SK-N-SH (cell line): Measurements from ENCODE around the gene MSANTD3. TPM values are rescaled to one million over a fixed set of nuclear protein-coding genes. Genes with fewer than 3 reads are reported as not detected.

Source experiments
- CTCF ChIA-PET: fragments of 300-600, 350-600 bp; formaldehyde crosslinking; extraction: SDS; loops from one replicate; lab custom pipeline; 2021; lab: Yijun Ruan, JAX
- POLR2A ChIA-PET: fragments of 350-600 bp; sonication (Branson Sonifier 250); formaldehyde crosslinking; extraction: SDS; loops from one replicate; lab custom pipeline; 2020; ENCODE audit warnings: antibody characterized with exemption, inconsistent platforms; lab: Yijun Ruan, JAX
- DNase-seq: peaks from one replicate; pipeline ENCODE4 v3.0.0; 2012
- H2AFZ ChIP-seq: fragments of 200-600 bp; sonication (generic); 2 replicates; pipeline ENCODE4 v1.8.1; 2016; ENCODE audit warnings: antibody characterized with exemption, mild to moderate bottlenecking, low read depth
- H3F3A ChIP-seq: fragments of 200-600 bp; sonication (generic); replicated peaks from 2 replicates; pipeline ENCODE3; 2016; ENCODE audit warnings: antibody characterized with exemption, mild to moderate bottlenecking; ENCODE audit not compliant: insufficient read depth
- H3K27ac ChIP-seq, 2 experiments: fragments of 200-500 bp in 1 of 2; fragments of 200-600 bp in 1 of 2; sonication (Bioruptor generic) in 1 of 2; sonication (generic), shearing (Covaris generic) in 1 of 2; 2 replicates each; pipeline versions ENCODE4 v1.5.1 to v1.6.1; 2014 to 2016; ENCODE audit warnings: low read depth in 2 of 2, inconsistent platforms in 1 of 2, low read length in 1 of 2, mild to moderate bottlenecking in 1 of 2, mixed read lengths in 1 of 2
- H3K27me3 ChIP-seq: fragments of 200-600 bp; sonication (generic), shearing (Covaris generic); 2 replicates; pipeline ENCODE4 v1.6.1; 2016; ENCODE audit warnings: mixed run types; ENCODE audit not compliant: insufficient read depth
- H3K36me3 ChIP-seq, 2 experiments: fragments of 200-500 bp in 1 of 2; fragments of 200-600 bp in 1 of 2; sonication (Bioruptor generic) in 1 of 2; sonication (generic) in 1 of 2; replicated peaks in 1 of 2; 2 replicates each; pipeline versions ENCODE3 to v1.5.1; 2014 to 2016; ENCODE audit warnings: low read length in 1 of 2, mild to moderate bottlenecking in 1 of 2; ENCODE audit not compliant: insufficient read depth in 2 of 2, control insufficient read depth in 1 of 2
- H3K4me1 ChIP-seq, 2 experiments: fragments of 200-500 bp in 1 of 2; fragments of 200-600 bp in 1 of 2; sonication (Bioruptor generic) in 1 of 2; sonication (generic), shearing (Covaris generic) in 1 of 2; 2 replicates each; pipeline versions ENCODE4 v1.5.1 to v1.6.1; 2014 to 2016; ENCODE audit warnings: low read depth in 1 of 2, low read length in 1 of 2, mixed run types in 1 of 2; ENCODE audit not compliant: insufficient read depth in 2 of 2, control insufficient read depth in 1 of 2
- H3K4me2 ChIP-seq: fragments of 200-600 bp; sonication (generic), shearing (Covaris generic); 2 replicates; pipeline ENCODE4 v1.6.1; 2017; ENCODE audit warnings: mixed run types
- H3K4me3 ChIP-seq, 2 experiments: fragments of 200-500 bp in 1 of 2; fragments of 200-600 bp in 1 of 2; sonication (Bioruptor generic) in 1 of 2; sonication (generic), shearing (Covaris generic) in 1 of 2; 2 replicates each; pipeline versions ENCODE4 v1.5.1 to v1.8.1; 2014 to 2016; ENCODE audit warnings: low read depth in 2 of 2, inconsistent platforms in 1 of 2, low read length in 1 of 2, mild to moderate bottlenecking in 1 of 2, mixed read lengths in 1 of 2, moderate library complexity in 1 of 2
- H3K79me2 ChIP-seq: fragments of 200-600 bp; sonication (generic); 2 replicates; pipeline ENCODE4 v1.8.1; 2017; ENCODE audit warnings: mild to moderate bottlenecking; ENCODE audit not compliant: insufficient read depth
- H3K9ac ChIP-seq: fragments of 200-600 bp; sonication (generic); 2 replicates; pipeline ENCODE4 v1.6.1; 2017; ENCODE audit warnings: mixed run types
- H3K9me2 ChIP-seq: fragments of 200-600 bp; sonication (generic); 2 replicates; pipeline ENCODE4 v1.6.1; 2017; ENCODE audit warnings: mixed run types
- H3K9me3 ChIP-seq: fragments of 200-600 bp; sonication (generic); 2 replicates; pipeline ENCODE4 v1.6.1; 2017; ENCODE audit warnings: mixed run types, mild to moderate bottlenecking, moderate library complexity
- H4K20me1 ChIP-seq: fragments of 200-600 bp; sonication (generic); 2 replicates; pipeline ENCODE4 v1.6.1; 2017; ENCODE audit warnings: mild to moderate bottlenecking, mixed run types; ENCODE audit not compliant: insufficient read depth
- CTCF ChIP-seq: fragments of 200-600 bp; sonication (generic); IDR thresholded peaks from 2 replicates; pipeline ENCODE4 v1.6.1; 2017; ENCODE audit warnings: antibody characterized with exemption, mild to moderate bottlenecking, moderate library complexity
- ELF1 ChIP-seq: IDR thresholded peaks from 2 replicates; pipeline ENCODE4 v1.4.0; 2012
- EP300 ChIP-seq, 2 experiments: IDR thresholded peaks; 2 replicates each; pipeline versions ENCODE4 v1.4.0 to v1.6.1; 2012; ENCODE audit warnings: borderline replicate concordance in 1 of 2, low read depth in 1 of 2, low read length in 1 of 2
- GATA2 ChIP-seq: sonication (generic); formaldehyde crosslinking; IDR thresholded peaks from 2 replicates; pipeline ENCODE4 v1.5.0; 2020; ENCODE audit warnings: mild to moderate bottlenecking, missing genetic modification reagents
- NFIC ChIP-seq: IDR thresholded peaks from 2 replicates; pipeline ENCODE4 v1.4.0; 2012; ENCODE audit warnings: borderline replicate concordance
- NRF1 ChIP-seq: IDR thresholded peaks from 2 replicates; pipeline ENCODE4 v1.6.1; 2012; ENCODE audit warnings: low read depth, mild to moderate bottlenecking, low read length
- PBX3 ChIP-seq: IDR thresholded peaks from 2 replicates; pipeline ENCODE4; 2012
- POLR2AphosphoS5 ChIP-seq: IDR thresholded peaks from 2 replicates; pipeline ENCODE4 v1.6.1; 2012; ENCODE audit warnings: low read depth, low read length
- RAD21 ChIP-seq: IDR thresholded peaks from 2 replicates; pipeline ENCODE4 v1.6.1; 2012; ENCODE audit warnings: mild to moderate bottlenecking, low read length
- RFX5 ChIP-seq: IDR thresholded peaks from 2 replicates; pipeline ENCODE4 v1.6.1; 2012; ENCODE audit warnings: mild to moderate bottlenecking, improper control_type of control experiment, low read length
- RXRA ChIP-seq: IDR thresholded peaks from 2 replicates; pipeline ENCODE4 v1.4.0; 2012; ENCODE audit warnings: low read depth, mild to moderate bottlenecking, borderline replicate concordance
- TAF1 ChIP-seq: IDR thresholded peaks from 2 replicates; pipeline ENCODE4 v1.6.1; 2012; ENCODE audit warnings: low read depth, mild to moderate bottlenecking, low read length, moderate library complexity, borderline replicate concordance
- TCF12 ChIP-seq: IDR thresholded peaks from 2 replicates; pipeline ENCODE4 v1.4.0; 2012
- WGBS: methylation state at CpG from one replicate; pipeline ENCODE4 v1.1.6; 2017; ENCODE audit warnings: low lambda C conversion rate; 5-methylcytosine and 5-hydroxymethylcytosine counted together
- polyA plus RNA-seq, 3 experiments: library from polyadenylated mRNA; depleted of rRNA; stranded (reverse); fragments of >200 nt; gene quantifications; 2 replicates each; pipeline ENCODE4 v1.2.3, GENCODE V29; 2012
- TF ChIP-seq, protein P1 (sequence below): IDR thresholded peaks from 2 replicates; pipeline ENCODE4 v1.4.0; 2012; ENCODE audit warnings: low read depth, borderline replicate concordance
- TF ChIP-seq, protein P2 (sequence below): fragments of 150-350 bp; IDR thresholded peaks from 2 replicates; pipeline ENCODE4 v1.6.1; 2016; ENCODE audit warnings: mild to moderate bottlenecking, low read depth, low read length

MSANTD3 gene
- polyA plus RNA-seq, 1 of the 3 experiments (the other 2 are of a cell fraction), result 48.3 TPM

GRCh38 chr9:100411472-100412283 lies 15.3 kb upstream of the MSANTD3 start (continued):
- TF ChIP-seq, protein P1, sequence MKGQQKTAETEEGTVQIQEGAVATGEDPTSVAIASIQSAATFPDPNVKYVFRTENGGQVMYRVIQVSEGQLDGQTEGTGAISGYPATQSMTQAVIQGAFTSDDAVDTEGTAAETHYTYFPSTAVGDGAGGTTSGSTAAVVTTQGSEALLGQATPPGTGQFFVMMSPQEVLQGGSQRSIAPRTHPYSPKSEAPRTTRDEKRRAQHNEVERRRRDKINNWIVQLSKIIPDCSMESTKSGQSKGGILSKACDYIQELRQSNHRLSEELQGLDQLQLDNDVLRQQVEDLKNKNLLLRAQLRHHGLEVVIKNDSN, result no peak
- TF ChIP-seq RFX5 (peak; percentile 9; the same call in 1 of the 2 replicates), TAF1 (peak; percentile 64), NRF1 (peak; percentile 91), POLR2AphosphoS5 (peak; percentile 89), RAD21 (no peak), TCF12 (no peak), NFIC (no peak), CTCF (no peak), PBX3 (0 out of 2 replicates have a peak, but pooled peaks have one; percentile 4), ELF1 (peak; percentile 80), EP300 (IDR thresholded peaks at IDR 0.05; ENCODE audit: borderline replicate concordance in 1 of 2, low read depth in 1 of 2, low read length in 1 of 2) (no peak)
- TF ChIP-seq, protein P2, sequence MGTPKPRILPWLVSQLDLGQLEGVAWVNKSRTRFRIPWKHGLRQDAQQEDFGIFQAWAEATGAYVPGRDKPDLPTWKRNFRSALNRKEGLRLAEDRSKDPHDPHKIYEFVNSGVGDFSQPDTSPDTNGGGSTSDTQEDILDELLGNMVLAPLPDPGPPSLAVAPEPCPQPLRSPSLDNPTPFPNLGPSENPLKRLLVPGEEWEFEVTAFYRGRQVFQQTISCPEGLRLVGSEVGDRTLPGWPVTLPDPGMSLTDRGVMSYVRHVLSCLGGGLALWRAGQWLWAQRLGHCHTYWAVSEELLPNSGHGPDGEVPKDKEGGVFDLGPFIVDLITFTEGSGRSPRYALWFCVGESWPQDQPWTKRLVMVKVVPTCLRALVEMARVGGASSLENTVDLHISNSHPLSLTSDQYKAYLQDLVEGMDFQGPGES, result no peak
- TF ChIP-seq, all 33 proteins: peak for 11

DNA sequence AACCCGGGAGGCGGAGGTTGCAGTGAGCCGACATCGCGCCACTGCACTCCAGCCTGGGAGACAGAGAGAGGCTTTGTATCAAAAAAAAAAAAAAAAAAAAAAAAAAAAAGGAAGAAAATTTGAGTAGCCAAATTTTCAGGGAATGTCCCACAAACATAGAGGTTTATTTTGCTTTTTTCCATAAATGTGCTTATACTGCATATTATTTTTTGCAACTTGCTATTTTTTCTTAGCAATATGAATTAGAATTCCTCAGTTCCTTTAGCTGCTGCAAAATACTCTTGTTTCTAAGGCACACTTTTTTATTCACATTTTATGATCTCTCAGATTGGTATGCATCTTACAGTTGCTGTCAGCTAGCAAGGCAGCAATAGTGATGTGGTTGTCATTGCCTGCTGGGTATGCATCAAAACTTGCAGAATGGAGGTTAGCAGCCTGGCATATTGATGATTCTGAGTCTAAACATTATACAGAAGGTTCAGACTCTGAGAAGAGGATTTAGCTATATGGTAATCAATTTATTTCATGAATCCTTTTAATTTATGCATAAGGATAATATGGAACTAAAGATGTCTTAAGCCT lies 13.0 kb upstream of the MSANTD3 start:
- H3K4me1 ChIP-seq, result peaks cover 0 to 8% of the 10 kb centered on the region in 2 experiments; a peak in 1 of 4 replicates
- H3K27ac ChIP-seq, result no peak overlapping the region
- H3K9ac ChIP-seq, result no peak overlapping the region
- H3K36me3 ChIP-seq, result no peaks in the 10 kb centered on the region
- no peaks in the 10 kb centered on the region for H3F3A ChIP-seq
- H3K9me2 ChIP-seq, result no peaks in the 10 kb centered on the region
- H3K9me3 ChIP-seq, result no peaks in the 10 kb centered on the region
- no peaks in the 10 kb centered on the region for H3K27me3 ChIP-seq
- no peaks in the 10 kb centered on the region for H3K79me2 ChIP-seq
- no peak overlapping the region for H3K4me2 ChIP-seq
- POLR2A ChIA-PET, result no interaction called here
- TF ChIP-seq NRF1 (no peak), NFIC (no peak), GATA2 (CRISPR knock-in tag) (no peak), RXRA (no peak)
- TF ChIP-seq, protein P1, result no peak
- TF ChIP-seq, protein P2, result no peak
- 94% methylated on average over 5 of the region's 5 CpGs for WGBS
- H4K20me1 ChIP-seq, result no peaks in the 10 kb centered on the region
- DNase-seq, result no peak
- H3K4me3 ChIP-seq, result no peak overlapping the region
- CTCF ChIA-PET, result interaction anchor here (0.6 to 1.4 kb wide), 2 partner anchors 23 to 27 kb away, joined by 3 to 4 read pairs; no protein-coding TSS in a partner anchor
- no peak overlapping the region for H2AFZ ChIP-seq
